DMS 273 treated with DMSO at 0.1 percent for 48 hours (cell line): ENCODE data around the gene ILRUN.
A peak's percentile ranks its signal among the peaks of the same experiment; 100 is the strongest.
"Not testable (repeated sequence)": the region's sequence is repeated elsewhere in the genome, so short reads cannot be mapped to it uniquely, and the experiment has no call there.

ENCODE experiments used
- DNase-seq: peaks from one replicate; lab custom pipeline; 2025; lab: John Stamatoyannopoulos, UW

The ILRUN gene

DNA sequence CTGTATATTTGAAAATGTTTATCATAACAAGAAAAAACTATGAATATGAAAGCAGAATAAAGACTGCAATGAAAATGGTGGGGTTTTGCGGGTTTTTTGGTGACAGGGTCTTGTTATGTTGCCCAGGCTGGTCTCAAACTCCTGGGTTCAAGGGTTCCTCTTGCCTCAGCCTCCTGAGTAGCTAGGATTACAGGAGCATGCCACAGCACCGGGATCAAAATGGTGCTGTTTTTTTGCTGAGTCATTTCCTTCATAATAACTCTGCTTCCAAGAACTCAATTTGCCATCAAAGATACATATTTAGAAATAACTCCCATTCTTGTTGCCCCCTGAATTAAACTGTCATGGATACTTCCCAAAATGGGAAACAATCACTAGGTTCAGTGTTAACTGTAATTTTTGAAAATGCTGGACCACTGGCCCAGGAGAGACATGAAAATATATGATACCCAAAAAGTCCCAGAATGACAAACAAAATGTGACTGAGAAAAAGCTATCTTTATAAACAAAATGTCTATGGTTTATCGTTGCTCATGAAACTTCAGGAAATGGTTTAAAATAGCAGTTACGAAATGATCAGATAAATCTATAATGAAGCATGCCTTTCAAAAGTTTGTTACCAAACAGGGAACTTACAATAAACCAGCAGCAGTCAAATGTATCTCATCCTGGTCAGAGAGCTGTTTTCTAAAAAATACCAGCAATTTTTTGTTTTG lies 32.2 kb downstream of the ILRUN start:
- DNase-seq, result no peak

- no peak for DNase-seq
Measured at GRCh38 chr6:34663831-34664255, 32.7 kb downstream of the ILRUN start.

DNA sequence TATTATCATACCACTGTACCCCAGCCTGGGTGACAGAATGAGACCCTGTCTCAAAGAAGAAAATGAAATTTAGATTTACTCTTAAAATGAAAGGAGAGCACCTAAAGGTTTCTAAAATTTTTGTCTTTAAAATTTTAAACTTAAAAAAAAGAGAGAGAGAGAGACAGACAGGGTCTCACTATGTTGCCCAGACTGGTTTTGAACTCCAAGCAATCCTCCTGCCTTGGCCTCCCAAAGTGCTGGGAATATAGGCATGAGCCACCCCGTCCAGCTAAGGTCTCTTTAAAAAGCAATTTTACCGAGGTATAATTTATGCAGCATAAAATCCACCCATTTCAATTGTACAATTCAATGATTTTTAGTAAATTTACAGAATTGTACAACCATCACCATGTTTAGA lies 33.2 kb downstream of the ILRUN start:
- no peak for DNase-seq

- DNase-seq, result no peak
Measured at GRCh38 chr6:34661357-34661756, 35.2 kb downstream of the ILRUN start.

GRCh38 chr6:34658605-34659265 lies 37.8 kb downstream of the ILRUN start:
- DNase-seq, result peak; percentile 1

GRCh38 chr6:34657979-34658480 lies 38.5 kb downstream of the ILRUN start:
- DNase-seq, result not testable (repeated sequence)

DNA sequence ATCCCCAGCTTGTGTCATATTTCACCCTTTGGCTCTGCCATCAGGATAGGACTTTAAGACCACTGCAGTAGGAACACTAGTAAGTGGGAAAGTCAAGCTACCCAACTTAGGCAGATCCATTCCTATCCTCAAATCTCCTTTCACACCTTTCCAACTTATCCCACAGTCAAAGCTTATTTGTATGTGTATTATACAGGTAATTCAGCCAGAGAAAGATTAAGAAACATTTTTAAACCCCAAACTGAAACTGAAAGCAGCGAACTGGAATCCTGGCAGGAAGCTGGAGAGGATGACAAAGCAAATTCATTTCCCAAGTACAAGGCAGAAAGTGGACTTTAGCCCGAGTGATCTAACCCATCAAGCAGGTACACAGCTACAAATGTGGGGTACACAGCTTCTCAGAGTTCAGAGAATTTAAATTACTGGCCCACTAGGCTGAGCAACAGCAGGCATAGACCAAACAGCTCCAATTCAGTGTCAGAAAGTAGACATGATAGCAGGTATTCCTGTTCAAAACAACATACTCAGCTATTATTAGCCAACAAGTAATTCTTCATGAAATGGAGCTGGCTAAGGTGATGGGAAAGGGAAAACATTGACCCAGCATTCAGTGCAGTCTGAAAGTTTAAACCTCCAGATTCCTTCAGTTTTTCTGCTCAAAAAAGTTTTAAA lies 39.1 kb downstream of the ILRUN start:
- peak; percentile 69 for DNase-seq

DNA sequence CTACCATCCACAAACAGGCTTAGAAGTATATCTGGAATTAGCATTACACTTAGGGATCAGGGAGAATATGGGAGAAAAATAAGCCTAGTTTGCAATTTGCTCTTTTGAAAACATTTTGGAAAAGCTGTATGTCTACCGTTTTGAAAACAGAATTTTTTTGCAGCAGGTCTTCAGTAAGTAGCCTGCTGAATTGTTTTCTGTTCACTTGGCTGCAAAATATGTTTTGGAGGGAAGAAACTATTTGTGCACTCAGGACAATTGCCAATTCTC lies 39.6 kb downstream of the ILRUN start:
- no peak for DNase-seq

GRCh38 chr6:34656378-34657036 lies 40.1 kb downstream of the ILRUN start:
- DNase-seq, result no peak

DNA sequence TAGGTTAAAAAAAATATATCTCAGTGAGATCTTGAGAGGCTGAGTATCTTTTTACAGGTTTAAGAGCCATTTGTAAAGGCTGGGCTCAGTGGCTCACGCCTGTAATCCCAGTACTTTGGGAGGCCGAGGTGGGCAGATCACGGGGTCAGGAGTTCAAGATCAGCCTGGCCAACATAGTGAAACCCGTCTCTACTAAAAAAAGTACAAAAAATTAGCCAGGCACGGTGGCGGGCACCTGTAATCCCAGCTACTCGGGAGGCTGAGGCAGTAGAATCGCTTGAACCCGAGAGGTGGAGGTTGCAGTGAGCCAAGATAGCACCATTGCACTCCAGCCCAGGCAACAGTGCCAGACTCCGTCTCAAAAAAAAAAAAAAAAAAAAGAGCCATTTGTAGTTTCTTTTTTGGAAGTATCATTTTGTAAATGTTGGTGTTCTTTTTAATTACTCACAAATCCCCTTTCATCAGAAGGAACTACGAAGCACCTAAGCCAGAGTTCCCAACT lies 40.6 kb downstream of the ILRUN start:
- not testable (repeated sequence) for DNase-seq

- DNase-seq, result no peak
Measured at GRCh38 chr6:34654061-34654710, 42.4 kb downstream of the ILRUN start.

- no peak for DNase-seq
Measured at GRCh38 chr6:34652263-34652662, 44.3 kb downstream of the ILRUN start.

- no peak for DNase-seq
Measured at GRCh38 chr6:34650823-34651222, 45.7 kb downstream of the ILRUN start.

DNA sequence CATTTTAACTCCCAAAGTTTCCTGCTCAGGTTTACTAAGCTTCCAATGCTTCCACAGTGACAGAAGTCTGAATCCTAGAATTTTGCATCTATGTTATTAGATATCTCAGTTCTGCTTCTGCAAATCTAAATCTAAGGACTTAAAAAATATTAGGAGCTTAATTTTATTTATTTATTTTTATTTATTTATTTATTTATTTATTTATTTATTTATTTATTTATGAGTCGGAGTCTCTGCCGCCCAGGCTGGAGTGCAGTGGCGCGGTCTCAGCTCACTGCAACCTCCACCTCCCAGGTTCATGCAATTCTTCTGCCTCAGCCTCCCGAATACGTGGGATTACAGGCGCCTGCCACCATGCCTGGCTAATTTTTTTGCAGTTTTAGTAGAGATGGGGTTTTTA lies 46.3 kb downstream of the ILRUN start:
- not testable (repeated sequence) for DNase-seq

DNA sequence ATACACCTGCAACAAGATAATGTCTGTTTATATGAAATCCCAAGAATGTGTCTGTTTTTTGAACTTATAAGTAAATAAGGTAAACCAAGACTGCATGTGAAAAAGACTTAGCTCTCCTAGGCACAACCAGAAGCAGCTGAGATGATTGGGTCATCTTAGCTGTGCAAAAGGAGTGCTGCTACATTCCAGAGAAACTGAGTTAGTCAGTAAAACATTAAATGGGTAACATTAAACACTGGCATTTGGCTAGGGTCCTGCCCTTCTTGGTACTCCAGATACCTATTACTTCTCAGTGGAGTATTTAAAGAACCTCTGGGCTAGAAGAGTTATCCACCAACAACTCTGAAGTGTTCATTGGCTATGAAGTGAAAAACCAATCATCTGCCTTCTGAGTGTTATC lies 47.8 kb downstream of the ILRUN start:
- no peak for DNase-seq
